HCT116 (cell line): ENCODE results near the gene PLEKHM1.

Experiments used
- CTCF ChIP-seq, 3 experiments: fragments of 200-600 bp in 1 of 3; sonication (generic) in 1 of 3; IDR thresholded peaks in 2 of 3; conservative IDR thresholded peaks in 1 of 3; 2 replicates each; pipeline ENCODE4 v1.5.1; 2012 to 2017; ENCODE audit warnings: low read depth in 2 of 3, low read length in 2 of 3, antibody characterized with exemption in 1 of 3, borderline replicate concordance in 1 of 3, control low read depth in 1 of 3, mild to moderate bottlenecking in 1 of 3, mixed read lengths in 1 of 3, mixed run types in 1 of 3, moderate library complexity in 1 of 3; ENCODE audit not compliant: insufficient read depth in 1 of 3
- POLR2A ChIP-seq: IDR thresholded peaks from 2 replicates; pipeline ENCODE4 v1.7.0; 2011; ENCODE audit warnings: borderline replicate concordance; ENCODE audit not compliant: insufficient read depth, insufficient read length; ENCODE audit errors: extremely low read depth
- POLR2AphosphoS5 ChIP-seq: IDR thresholded peaks from 2 replicates; pipeline ENCODE4 v1.6.1; 2011; ENCODE audit warnings: mild to moderate bottlenecking, low read depth, low read length, moderate library complexity
- REST ChIP-seq: IDR thresholded peaks from 2 replicates; pipeline ENCODE4 v1.6.1; 2012; ENCODE audit warnings: low read depth
- ZFX ChIP-seq: fragments of 450-650 bp; IDR thresholded peaks from 2 replicates; pipeline ENCODE4 v1.6.1; 2017

- no peak for TF ChIP-seq POLR2A
- TF ChIP-seq CTCF (IDR thresholded peaks at IDR 0.05 in 2 of 3, conservative IDR thresholded peaks at IDR 0.05 in 1 of 3; ENCODE audit: borderline replicate concordance in 1 of 3, insufficient read depth in 1 of 3, low read depth in 2 of 3, low read length in 2 of 3) = no peak
- no peak for TF ChIP-seq POLR2AphosphoS5
- no peak for TF ChIP-seq ZFX
- no peak for TF ChIP-seq REST
Observed at GRCh38 chr17:45437465-45438283, 52.8 kb downstream of the PLEKHM1 start.
